Activated effector memory CD4-positive, alpha-beta T cell treated with anti-CD3 and anti-CD28 coated beads, Interleukin-2, amount 50 U/mL, for 16 hours (primary cell): ENCODE results near the gene MCHR1.
"Not testable (repeated sequence)": the region's sequence is repeated elsewhere in the genome, so short reads cannot be mapped to it uniquely, and the experiment has no call there.

Experiments used
- DNase-seq: peaks from one replicate; pipeline ENCODE4 v3.0.0-alpha.2; 2020

The MCHR1 gene

GRCh38 chr22:40701274-40701673, 22.0 kb downstream of the MCHR1 start:
- no peak for DNase-seq

GRCh38 chr22:40703174-40703573, 23.9 kb downstream of the MCHR1 start:
- no peak for DNase-seq

- DNase-seq: no peak
Measured at GRCh38 chr22:40703736-40704135, 24.5 kb downstream of the MCHR1 start.

- DNase-seq: no peak
Measured at GRCh38 chr22:40705918-40706682, 26.8 kb downstream of the MCHR1 start.

GRCh38 chr22:40707154-40707553, 27.9 kb downstream of the MCHR1 start:
- no peak for DNase-seq

- no peak for DNase-seq
Measured at GRCh38 chr22:40708177-40708576, 28.9 kb downstream of the MCHR1 start.

- no peak for DNase-seq
Measured at GRCh38 chr22:40709752-40710413, 30.6 kb downstream of the MCHR1 start.

- no peak for DNase-seq
Measured at GRCh38 chr22:40712311-40712710, 33.0 kb downstream of the MCHR1 start.

GRCh38 chr22:40714499-40715337, 35.4 kb downstream of the MCHR1 start:
- no peak for DNase-seq

- no peak for DNase-seq
Measured at GRCh38 chr22:40716116-40716515, 36.8 kb downstream of the MCHR1 start.

GRCh38 chr22:40717657-40718056, 38.4 kb downstream of the MCHR1 start:
- DNase-seq: not testable (repeated sequence)

GRCh38 chr22:40718250-40719204, 39.2 kb downstream of the MCHR1 start:
- no peak for DNase-seq

GRCh38 chr22:40719599-40719998, 40.3 kb downstream of the MCHR1 start:
- DNase-seq: no peak

GRCh38 chr22:40720156-40720537, 40.9 kb downstream of the MCHR1 start:
- not testable (repeated sequence) for DNase-seq

- DNase-seq: no peak
Measured at GRCh38 chr22:40720538-40721256, 41.4 kb downstream of the MCHR1 start.

- DNase-seq: no peak
Measured at GRCh38 chr22:40721266-40721665, 42.0 kb downstream of the MCHR1 start.

- DNase-seq: no peak
Measured at GRCh38 chr22:40723396-40723933, 44.2 kb downstream of the MCHR1 start.

GRCh38 chr22:40726514-40726913, 47.2 kb downstream of the MCHR1 start:
- no peak for DNase-seq

GRCh38 chr22:40727070-40727963, 48.0 kb downstream of the MCHR1 start:
- DNase-seq: no peak

GRCh38 chr22:40727964-40728615, 48.8 kb downstream of the MCHR1 start:
- no peak for DNase-seq
